ENCODE measurements around the gene CFDP1.

The CFDP1 gene

DNA sequence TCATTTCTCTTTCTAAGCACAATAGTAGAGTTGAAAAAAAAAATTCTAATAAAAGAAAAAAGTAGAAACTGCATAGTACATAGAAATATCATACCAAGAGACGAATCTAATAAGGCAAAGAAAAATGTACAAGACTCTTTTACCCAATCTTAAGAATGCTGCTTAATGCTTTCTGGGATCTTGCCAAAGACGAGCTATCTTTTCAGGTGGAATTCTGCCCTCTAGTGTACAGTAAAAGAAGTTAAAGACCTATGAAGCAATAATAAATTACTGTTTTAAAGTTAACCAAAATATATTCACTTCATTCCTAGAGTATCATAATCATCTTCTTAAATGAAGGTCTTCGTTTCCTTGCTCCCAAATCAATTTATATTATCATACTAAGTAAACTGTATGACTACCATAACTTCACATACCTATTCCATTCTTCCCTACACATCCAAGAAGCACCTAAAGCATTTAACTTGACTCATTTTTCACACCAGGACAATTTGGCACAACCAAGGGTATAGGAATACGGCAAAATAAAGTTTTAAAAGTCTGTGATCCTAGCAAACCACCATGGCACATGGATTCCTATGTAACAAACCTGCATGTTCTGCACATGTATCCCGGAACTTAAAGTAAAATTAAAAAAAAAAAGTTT is 47.7 kb downstream of the CFDP1 start:
- no peaks in the 10 kb centered on the region for H3K27me3 ChIP-seq (ENCODE audit: control insufficient read depth, low read length)
- no peak overlapping the region for H3K27ac ChIP-seq (ENCODE audit: low read depth, low read length)
- no peaks in the 10 kb centered on the region for H3K9me2 ChIP-seq (replicated peaks; ENCODE audit: control insufficient read depth, low read length)
- H4K20me1 ChIP-seq (ENCODE audit: control insufficient read depth, insufficient read depth, low read depth, low read length), result no peaks in the 10 kb centered on the region; the same call in 1 of the 2 replicates
- peaks cover 4% of the 10 kb centered on the region; the same call in 1 of the 2 replicates for H3F3A ChIP-seq (ENCODE audit: control insufficient read depth, insufficient read depth)
- no peak overlapping the region for H3K4me3 ChIP-seq (ENCODE audit: low read length)
- no peak for TF ChIP-seq EZH2phosphoT487 (IDR thresholded peaks at IDR 0.05; ENCODE audit: borderline replicate concordance, low read length)
- TF ChIP-seq, protein P1, sequence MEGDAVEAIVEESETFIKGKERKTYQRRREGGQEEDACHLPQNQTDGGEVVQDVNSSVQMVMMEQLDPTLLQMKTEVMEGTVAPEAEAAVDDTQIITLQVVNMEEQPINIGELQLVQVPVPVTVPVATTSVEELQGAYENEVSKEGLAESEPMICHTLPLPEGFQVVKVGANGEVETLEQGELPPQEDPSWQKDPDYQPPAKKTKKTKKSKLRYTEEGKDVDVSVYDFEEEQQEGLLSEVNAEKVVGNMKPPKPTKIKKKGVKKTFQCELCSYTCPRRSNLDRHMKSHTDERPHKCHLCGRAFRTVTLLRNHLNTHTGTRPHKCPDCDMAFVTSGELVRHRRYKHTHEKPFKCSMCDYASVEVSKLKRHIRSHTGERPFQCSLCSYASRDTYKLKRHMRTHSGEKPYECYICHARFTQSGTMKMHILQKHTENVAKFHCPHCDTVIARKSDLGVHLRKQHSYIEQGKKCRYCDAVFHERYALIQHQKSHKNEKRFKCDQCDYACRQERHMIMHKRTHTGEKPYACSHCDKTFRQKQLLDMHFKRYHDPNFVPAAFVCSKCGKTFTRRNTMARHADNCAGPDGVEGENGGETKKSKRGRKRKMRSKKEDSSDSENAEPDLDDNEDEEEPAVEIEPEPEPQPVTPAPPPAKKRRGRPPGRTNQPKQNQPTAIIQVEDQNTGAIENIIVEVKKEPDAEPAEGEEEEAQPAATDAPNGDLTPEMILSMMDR (IDR thresholded peaks at IDR 0.05; ENCODE audit: low read depth, low read length, poor library complexity, severe bottlenecking), result peak; percentile 66
- H3K4me2 ChIP-seq (ENCODE audit: low read length), result no peak overlapping the region
- no peaks in the 10 kb centered on the region for H3K79me2 ChIP-seq (ENCODE audit: control insufficient read depth, low read length)
- peaks cover 5% of the 10 kb centered on the region for H3K36me3 ChIP-seq (ENCODE audit: control insufficient read depth, low read length)
- H3K9me3 ChIP-seq (ENCODE audit: control insufficient read depth, insufficient read depth, low read length), result no peaks in the 10 kb centered on the region
- peaks cover 4% of the 10 kb centered on the region for H3K4me1 ChIP-seq (ENCODE audit: control insufficient read depth, low read length)

DNA sequence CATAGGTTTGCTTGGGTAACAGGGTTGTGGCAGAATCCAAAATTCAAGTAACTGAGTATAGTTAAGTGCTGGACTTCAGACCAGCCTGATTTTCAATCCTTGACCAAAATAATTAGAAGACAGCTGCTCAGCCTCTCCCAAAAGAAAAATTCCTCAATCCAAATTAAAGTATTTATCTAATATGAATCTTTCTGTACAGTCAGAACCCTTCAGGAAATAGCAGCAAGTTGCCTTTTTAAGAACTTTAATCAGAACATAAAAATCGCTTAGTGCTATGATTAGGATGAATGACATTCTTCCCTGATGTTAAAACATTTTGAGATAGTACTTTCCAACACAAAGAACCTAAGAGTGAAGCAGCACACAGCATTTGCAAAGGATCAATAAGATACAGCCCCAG is 50.2 kb downstream of the CFDP1 start:
- H3K9me2 ChIP-seq (replicated peaks; ENCODE audit: control insufficient read depth, low read length), result no peaks in the 10 kb centered on the region
- no peaks in the 10 kb centered on the region for H3K79me2 ChIP-seq (ENCODE audit: control insufficient read depth, low read length)
- no peak overlapping the region for H3K27ac ChIP-seq (ENCODE audit: low read depth, low read length)
- no peak overlapping the region for H3K4me3 ChIP-seq (ENCODE audit: low read length)
- no peaks in the 10 kb centered on the region for H3K9me3 ChIP-seq (ENCODE audit: control insufficient read depth, insufficient read depth, low read length)
- H3K36me3 ChIP-seq (ENCODE audit: control insufficient read depth, low read length), result peaks cover 6% of the 10 kb centered on the region
- TF ChIP-seq, protein P1 (IDR thresholded peaks at IDR 0.05; ENCODE audit: low read depth, low read length, poor library complexity, severe bottlenecking), result no peak
- TF ChIP-seq EZH2phosphoT487 (IDR thresholded peaks at IDR 0.05; ENCODE audit: borderline replicate concordance, low read length), result no peak
- no peaks in the 10 kb centered on the region for H3K27me3 ChIP-seq (ENCODE audit: control insufficient read depth, low read length)
- peaks cover 19% of the 10 kb centered on the region for H3K4me1 ChIP-seq (ENCODE audit: control insufficient read depth, low read length)
- no peak overlapping the region for H3K4me2 ChIP-seq (ENCODE audit: low read length)
- H3F3A ChIP-seq (ENCODE audit: control insufficient read depth, insufficient read depth), result peaks cover 4% of the 10 kb centered on the region; the same call in 1 of the 2 replicates
- H4K20me1 ChIP-seq (ENCODE audit: control insufficient read depth, insufficient read depth, low read depth, low read length), result no peaks in the 10 kb centered on the region; the same call in 1 of the 2 replicates

DNA sequence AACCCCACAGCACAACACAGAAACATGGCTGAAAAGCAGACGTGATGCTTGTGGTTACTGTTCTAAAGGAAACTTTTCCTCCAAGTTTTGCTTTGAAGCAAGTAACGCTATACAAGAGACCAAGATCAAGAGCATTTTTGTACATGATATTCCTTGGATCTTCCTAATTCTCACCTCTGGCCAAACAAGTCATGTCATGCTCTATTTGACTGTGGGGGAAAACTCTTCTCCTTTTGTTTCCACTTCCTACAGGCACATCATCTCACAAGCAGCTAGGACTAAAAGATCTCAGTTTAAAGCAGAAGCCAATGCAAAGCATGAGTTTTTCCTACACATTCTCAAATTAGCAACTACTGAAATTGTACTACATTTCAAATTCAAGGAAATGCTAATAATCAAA is 50.7 kb downstream of the CFDP1 start:
- Histone ChIP-seq H3F3A (ENCODE audit: control insufficient read depth, insufficient read depth) (peaks cover 4% of the 10 kb centered on the region; the same call in 1 of the 2 replicates), H4K20me1 (ENCODE audit: control insufficient read depth, insufficient read depth, low read depth, low read length) (no peaks in the 10 kb centered on the region; the same call in 1 of the 2 replicates), H3K36me3 (ENCODE audit: control insufficient read depth, low read length) (peaks cover 10% of the 10 kb centered on the region), H3K4me1 (ENCODE audit: control insufficient read depth, low read length) (peaks cover 19% of the 10 kb centered on the region), H3K79me2 (ENCODE audit: control insufficient read depth, low read length) (no peaks in the 10 kb centered on the region), H3K27me3 (ENCODE audit: control insufficient read depth, low read length) (no peaks in the 10 kb centered on the region), H3K27ac (ENCODE audit: low read depth, low read length) (no peak overlapping the region), H3K9me2 (replicated peaks; ENCODE audit: control insufficient read depth, low read length) (no peaks in the 10 kb centered on the region), H3K4me2 (ENCODE audit: low read length) (no peak overlapping the region), H3K9me3 (ENCODE audit: control insufficient read depth, insufficient read depth, low read length) (no peaks in the 10 kb centered on the region), H3K4me3 (ENCODE audit: low read length) (no peak overlapping the region)
- TF ChIP-seq, protein P1 (IDR thresholded peaks at IDR 0.05; ENCODE audit: low read depth, low read length, poor library complexity, severe bottlenecking), result no peak
- no peak for TF ChIP-seq EZH2phosphoT487 (IDR thresholded peaks at IDR 0.05; ENCODE audit: borderline replicate concordance, low read length)

Data from DOHH2 (cell line).